AG09319 (cell line): ENCODE results near the gene GAREM1.

Experiments used
- DNase-seq: peaks from one replicate; pipeline ENCODE4 v3.0.0-alpha.2; 2010; ENCODE audit warnings: low read depth; ENCODE audit errors: extremely low read depth
- TF ChIP-seq, protein P1 (sequence below): IDR thresholded peaks from 2 replicates; pipeline ENCODE4 v1.5.1; 2011; ENCODE audit warnings: low read depth, mild to moderate bottlenecking, inconsistent platforms, low read length, moderate library complexity

GAREM1 gene

GRCh38 chr18:32443033-32443705, 27.5 kb downstream of the GAREM1 start:
- DNase-seq = no peak
- TF ChIP-seq, protein P1, sequence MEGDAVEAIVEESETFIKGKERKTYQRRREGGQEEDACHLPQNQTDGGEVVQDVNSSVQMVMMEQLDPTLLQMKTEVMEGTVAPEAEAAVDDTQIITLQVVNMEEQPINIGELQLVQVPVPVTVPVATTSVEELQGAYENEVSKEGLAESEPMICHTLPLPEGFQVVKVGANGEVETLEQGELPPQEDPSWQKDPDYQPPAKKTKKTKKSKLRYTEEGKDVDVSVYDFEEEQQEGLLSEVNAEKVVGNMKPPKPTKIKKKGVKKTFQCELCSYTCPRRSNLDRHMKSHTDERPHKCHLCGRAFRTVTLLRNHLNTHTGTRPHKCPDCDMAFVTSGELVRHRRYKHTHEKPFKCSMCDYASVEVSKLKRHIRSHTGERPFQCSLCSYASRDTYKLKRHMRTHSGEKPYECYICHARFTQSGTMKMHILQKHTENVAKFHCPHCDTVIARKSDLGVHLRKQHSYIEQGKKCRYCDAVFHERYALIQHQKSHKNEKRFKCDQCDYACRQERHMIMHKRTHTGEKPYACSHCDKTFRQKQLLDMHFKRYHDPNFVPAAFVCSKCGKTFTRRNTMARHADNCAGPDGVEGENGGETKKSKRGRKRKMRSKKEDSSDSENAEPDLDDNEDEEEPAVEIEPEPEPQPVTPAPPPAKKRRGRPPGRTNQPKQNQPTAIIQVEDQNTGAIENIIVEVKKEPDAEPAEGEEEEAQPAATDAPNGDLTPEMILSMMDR = no peak

GRCh38 chr18:32442575-32442974, 28.1 kb downstream of the GAREM1 start:
- TF ChIP-seq, protein P1 = no peak

GRCh38 chr18:32441533-32441932, 29.1 kb downstream of the GAREM1 start:
- DNase-seq = no peak
- TF ChIP-seq, protein P1 = no peak

More at GRCh38 chr18:32442575-32442974, 28.1 kb downstream of the GAREM1 start:
- DNase-seq = no peak

GRCh38 chr18:32440518-32440917, 30.2 kb downstream of the GAREM1 start:
- TF ChIP-seq, protein P1 = no peak
- DNase-seq = no peak

- TF ChIP-seq, protein P1 = no peak; the same call in none of the 2 replicates
- DNase-seq = no peak
Measured at GRCh38 chr18:32439802-32440201, 30.9 kb downstream of the GAREM1 start.

- DNase-seq = no peak
- TF ChIP-seq, protein P1 = no peak
Measured at GRCh38 chr18:32439241-32439640, 31.4 kb downstream of the GAREM1 start.

DNA sequence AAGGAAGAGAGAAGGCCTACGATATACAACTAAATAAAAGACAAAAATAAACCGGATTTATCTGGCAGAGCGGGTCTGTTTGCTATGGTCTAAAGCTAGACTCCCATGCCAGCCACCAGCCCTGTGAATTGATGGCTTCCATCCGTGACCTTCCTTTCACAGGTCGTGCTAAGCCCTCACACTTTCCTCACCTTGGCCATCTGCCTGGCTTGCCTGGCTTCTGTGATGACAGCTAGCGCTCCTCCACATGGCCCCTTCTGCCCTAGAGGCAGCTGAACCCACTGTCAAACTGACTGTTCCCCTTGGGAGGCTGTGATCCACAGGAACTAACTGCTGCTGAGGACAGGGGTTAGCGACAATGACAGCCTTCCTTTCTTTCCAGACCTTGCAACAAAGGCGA, 32.5 kb downstream of the GAREM1 start:
- TF ChIP-seq, protein P1 = no peak
- no peak for DNase-seq
